ENCODE results near the gene C4orf50.
"Not testable (repeated sequence)": the region's sequence is repeated elsewhere in the genome, so short reads cannot be mapped to it uniquely, and the experiment has no call there.

C4orf50 gene

DNA sequence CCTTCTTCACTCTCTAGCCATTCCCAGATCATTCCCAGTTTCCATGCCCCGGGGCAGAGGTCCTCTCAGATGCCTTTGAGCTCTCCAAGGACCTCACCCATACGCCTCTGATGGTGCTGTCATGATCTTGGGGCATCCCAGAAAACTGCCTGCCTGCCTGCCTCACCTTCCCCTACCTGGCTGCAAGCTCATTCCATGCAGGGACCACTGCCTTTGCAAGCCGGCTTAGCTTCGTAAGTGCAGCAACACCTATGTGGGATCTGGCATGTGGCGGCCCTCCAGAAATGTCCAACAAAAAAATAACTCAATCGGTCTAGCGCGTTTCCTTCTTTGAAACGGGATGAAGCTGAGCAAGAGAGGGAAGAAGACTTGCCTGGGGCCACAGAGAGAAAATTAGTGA lies 53.0 kb downstream of the C4orf50 start:
- no peak for DNase-seq

DNA sequence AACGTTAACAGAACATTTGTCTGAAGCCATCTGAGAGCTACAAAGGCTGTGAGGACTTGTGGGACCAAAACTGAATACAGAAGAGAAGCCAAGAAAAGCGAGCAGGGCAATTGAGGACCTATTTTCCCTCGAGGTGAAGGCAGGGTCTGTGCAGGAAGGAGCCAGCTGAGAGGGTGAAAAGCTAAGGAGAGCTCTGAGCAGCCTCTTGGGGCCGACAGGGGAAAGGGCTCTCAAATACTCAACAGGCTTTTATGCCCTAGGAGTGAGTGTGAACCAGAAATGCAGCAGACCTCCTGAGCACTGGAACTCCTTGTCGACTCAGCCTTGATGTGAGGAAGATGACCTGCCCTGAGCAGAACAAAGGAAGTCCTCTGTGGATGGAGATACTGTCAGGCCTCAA lies 54.2 kb downstream of the C4orf50 start:
- DNase-seq, result no peak

DNA sequence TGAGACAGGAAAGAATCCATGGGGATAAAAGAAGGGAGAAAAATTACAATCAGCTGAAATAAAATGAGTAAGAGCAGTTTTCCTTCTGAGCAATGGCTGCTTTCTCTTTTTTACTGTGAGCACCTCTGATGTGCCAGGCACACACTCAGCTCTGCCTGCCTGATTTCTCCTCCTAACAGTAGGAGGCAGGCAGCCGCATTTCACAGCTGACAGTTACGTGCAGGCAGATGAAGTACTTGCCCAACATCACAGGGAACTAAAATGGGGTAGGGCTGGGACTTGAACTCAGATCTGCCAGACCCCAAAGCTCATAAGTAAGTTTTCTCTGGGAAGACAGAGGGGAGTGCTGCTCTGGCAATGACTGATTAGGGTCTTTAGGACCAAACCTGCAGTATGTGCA lies 54.6 kb downstream of the C4orf50 start:
- no peak for DNase-seq

DNA sequence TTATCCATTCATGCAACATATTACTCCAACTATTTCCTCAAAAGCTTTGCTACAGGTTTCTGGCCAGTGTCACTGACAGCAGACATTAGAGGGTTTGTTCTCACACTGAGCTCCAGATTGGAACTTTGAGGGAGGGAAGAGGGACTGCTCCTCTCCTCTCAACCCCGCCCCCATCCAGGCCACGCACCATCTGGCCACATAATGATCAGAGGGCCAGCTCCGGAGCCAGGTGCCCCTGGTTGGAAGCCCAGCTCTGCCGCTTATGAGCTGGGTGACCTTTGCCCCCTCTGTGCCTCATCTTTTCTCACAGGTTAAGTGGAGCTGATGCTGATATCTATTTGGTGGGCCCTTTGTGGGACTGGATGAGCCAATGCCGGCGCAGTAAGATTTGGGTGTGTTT lies 55.8 kb downstream of the C4orf50 start:
- no peak for DNase-seq

DNA sequence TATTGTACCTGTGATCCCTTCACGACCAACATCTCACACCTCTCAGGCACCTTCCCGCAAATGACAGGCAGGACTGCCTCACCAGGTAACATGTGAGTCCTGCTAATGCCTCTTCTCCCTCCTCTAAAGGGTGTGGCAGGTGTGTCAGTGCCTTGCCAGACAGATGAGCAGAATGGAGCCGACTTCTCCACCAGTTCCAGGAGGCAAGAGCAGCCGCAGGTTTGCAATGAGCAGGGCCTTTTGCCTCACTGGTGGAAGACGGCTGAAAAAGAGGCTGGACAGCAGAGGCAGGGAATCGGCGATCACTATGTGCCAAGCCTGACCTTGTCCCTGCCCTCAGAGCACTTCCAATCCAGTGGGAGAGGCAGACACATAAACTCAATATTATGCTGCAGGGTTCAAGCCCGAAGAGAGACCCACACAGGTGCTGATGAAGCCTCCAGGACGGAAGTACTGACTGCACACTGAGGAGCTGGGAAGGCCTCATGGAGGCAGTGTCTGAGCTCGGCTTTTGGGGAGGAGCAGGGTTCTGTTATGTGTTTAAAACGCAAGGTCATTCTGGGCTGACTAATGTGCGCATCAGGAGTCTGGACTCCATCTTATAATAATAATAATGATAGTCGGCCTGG lies 57.9 kb downstream of the C4orf50 start:
- no peak for DNase-seq

DNA sequence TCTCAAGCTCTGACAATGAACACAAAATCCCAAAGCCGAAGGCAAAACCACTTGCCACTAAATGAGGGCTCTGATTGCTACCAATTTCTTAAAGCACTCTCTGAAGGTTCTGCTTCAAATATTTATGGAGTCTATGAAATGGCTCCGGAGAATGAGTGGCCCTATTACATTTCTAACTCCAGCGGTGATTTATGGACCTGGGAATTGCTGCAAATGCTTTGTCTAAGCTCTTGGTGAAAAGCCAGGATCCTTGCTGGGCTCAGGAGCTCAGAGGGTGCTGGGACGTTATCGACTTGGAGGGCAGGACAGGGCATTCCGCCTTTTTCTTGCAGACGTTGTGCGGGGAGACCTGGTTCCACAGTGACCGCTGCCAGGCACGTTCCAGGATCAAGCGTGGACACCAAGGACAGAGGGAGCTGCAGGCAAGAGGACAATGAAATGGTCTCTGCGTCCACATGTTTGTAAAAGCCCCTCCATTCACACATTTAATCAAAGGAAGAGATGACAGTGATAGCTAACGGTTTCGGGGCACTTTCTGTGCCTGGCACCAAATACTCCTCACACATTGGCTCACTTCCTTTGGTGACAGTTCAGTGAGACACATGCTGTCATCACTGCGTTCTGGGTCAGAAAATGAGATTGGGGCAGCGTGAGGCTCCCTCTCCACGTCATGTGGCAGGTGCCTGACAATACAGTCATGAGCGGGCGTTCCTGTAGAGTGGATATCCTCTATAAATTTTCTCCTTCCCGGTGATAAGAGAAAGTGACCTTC lies 58.8 kb downstream of the C4orf50 start:
- no peak for DNase-seq

DNA sequence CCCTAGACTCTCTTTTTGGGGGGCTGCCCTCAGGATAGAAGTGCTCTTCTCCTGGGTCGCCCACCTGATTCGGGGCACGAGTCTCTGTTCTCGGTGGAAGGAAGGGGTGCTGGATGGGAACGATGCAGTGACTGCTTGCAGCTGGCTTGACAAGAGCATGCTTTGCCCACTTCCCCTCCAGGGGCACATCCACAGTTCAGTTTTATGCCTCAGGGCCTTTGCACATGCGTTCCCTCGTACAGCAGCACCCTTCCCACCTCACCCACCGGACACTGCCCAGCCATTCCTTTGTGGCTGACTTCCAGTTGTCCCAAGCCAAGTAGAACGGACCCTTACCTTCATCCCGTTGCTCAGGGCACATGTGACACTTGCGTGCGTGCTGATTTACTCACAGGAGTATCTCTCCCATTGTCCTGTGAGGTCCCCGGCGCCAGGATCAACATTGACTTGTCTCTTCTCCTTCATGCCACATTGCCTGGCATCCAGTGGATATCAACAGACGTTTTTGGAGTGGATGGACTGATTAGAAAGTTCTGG lies 60.0 kb downstream of the C4orf50 start:
- no peak for DNase-seq

DNA sequence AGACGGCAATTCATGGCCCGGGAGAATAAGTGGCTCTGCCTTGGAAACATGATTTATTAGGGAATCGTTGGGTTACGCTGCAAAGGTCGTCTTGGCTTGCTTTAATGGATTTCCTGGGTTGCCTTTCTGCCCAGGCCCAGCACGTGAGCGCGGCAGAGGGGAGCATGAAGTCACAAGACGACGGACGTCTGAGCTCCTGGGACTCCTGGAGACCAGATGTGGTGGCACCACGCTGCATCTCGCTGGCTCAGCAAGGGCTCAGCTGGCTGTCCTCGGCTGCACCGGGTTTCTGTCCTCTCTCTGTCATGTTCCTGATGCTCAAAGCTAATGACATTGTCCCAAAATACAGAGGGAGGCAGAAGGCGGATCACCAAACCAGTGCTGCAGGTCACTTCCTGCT lies 61.2 kb downstream of the C4orf50 start:
- no peak for DNase-seq

DNA sequence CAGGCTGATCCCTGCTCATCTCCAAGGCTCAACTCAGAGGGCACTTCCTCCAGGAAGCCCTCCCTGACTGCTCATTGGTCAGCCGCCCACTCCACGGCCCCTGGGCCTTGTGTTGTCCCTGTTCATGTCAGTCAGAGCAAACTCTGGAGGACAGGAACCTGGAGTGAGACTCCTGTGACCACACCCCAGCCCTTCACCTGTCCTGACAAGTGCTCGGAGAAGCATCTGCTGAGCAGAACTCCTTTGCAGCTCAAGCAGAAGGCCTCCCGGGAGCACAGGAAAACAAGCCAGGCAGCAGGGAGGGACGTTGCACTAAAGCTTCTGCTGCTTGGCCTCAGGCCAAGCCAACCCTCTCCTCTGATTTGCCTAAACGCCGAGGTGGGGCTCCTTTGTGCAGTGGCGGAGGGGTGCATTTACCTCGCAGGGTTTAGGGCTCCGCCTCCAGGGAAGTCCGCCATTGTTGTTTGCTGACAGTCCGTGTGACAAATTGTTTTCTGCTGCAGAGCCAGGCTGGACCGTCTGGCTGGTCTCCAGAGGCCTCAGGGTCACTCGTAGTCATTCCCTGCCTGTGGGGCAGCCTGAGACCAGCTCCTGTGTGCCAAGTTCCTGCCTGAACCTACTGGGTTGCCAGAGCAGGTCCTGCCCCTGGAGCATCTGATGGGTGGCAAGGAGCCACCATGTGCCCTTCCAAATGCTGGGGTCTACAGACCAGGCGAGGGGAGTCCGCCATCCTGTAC lies 61.8 kb downstream of the C4orf50 start:
- DNase-seq, result no peak

DNA sequence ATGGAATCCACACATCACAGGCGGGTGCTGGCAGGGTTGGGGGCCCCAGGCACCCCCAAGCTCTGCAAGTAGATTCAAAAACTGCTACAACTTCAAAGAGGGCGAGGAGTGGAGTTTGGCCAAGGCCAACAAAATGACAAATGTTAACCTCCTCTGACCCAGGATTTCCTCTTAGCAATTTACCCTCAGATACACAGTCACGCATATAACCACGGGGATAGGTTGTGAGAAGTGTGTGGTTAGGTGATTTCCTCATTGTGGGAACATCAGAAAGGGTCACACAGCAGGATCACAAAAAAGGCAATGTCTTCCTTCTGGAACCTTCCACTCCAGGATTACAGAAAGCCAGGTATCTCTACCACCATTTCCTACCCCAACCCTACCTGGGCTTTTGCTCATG lies 62.4 kb downstream of the C4orf50 start:
- DNase-seq, result no peak

DNA sequence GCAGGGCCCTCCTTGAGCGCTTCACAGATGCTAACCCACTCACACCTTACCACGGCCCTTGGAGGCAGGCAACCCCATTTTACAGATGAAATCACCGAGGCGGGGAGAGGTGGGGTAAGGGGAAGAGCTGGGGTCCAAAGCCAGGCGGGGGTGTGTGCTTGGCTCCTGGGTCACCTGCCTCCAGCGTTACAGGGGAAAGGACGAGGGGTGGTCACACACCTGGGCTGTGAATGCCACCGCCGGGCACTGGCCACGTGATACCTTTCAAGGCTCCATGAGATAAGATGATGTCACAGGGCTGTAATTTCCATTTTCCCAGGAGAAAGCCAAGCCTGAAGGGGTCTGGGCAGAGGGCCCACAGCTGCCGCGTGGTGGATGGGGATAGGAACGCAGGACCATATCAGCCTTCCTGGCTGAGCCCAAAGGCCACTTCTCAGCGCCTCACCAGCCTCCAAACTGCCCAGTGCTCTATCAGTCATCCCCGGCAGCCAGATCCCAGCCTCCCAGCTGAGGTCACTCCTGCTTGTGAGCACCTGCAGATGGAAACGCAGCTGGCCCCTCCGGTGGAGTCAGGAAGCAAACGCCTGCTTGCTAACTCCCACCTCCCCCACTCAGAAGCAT lies 62.9 kb downstream of the C4orf50 start:
- DNase-seq, result no peak

DNA sequence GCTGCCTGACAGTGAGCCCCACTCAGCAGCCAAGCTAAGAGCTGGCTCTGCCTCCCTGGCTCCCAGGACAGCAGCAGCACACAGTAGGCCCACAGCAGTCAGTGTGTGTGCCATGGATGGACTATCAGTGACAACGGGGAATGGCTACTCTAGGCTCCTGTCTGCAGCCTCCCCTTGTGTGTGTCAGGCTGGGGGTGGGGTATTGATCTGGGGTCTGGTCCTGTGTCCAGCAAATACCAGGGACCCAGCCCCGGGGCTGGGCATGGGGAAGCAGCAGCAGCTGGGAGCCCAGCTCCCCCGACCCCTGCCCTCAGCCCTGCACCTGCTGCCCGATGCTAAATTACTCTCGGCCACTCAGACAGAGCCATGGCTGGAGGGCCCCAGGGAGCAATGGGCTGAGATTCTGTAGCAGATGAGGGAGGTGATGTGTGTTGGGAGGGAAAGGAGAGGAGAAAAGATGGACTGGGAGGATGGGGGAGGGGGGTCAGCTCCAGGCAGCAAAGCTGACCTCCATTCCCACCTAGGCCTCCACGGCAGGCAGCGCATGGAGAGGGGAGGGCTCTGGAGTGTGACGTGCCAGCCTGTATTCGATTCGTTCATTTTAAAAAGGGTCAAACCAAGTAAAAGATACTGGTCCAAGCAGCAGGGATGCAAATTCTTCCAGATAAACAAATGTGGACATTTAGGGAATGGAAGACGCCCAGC lies 64.0 kb downstream of the C4orf50 start:
- no peak for DNase-seq

DNA sequence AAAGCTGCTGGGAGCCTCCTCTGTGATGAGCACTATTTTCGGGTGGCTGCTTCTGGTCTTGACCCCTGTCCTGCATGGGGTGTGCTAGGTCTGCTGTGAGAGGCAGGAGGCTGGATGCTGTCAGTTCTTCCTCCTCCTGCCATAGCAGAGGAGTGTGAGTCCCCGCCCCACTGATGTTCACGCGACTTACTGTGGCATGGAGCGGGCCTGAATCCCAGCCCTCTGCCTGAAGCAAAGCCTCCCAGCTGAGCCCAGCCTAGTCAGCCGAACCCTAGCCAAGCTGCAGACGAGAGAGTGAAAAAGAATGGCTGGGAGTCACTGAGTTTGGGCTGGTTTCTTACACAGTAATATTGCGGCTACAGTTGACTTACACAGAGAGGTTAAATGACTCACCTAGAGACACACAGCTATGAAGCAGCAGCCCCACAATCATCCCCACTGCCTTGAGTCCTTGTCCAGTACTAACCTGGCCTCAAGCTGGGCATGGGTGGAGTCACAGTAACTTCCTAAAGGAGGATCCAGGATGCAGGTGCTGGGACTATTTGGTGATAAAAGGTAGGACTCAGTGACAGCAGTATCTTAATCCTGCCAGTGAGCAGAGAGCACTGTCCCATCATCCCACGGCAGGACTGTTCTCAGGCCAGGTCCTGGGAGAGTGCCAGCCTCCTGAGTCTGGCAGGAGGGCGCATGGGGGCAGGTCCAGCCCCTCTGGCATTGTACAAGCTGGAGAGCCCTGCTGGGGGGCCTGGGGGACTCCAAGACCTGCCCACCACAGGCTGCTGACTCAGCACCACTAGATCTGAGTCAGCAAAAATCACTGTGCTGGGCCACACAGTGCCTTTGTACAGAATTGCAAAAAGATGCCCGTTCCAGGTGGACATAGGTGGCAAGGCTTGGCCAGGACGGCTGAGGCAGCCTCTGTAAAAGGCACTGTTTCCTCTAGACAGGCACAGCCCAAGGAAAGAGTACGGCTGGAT lies 65.0 kb downstream of the C4orf50 start:
- DNase-seq, result no peak

DNA sequence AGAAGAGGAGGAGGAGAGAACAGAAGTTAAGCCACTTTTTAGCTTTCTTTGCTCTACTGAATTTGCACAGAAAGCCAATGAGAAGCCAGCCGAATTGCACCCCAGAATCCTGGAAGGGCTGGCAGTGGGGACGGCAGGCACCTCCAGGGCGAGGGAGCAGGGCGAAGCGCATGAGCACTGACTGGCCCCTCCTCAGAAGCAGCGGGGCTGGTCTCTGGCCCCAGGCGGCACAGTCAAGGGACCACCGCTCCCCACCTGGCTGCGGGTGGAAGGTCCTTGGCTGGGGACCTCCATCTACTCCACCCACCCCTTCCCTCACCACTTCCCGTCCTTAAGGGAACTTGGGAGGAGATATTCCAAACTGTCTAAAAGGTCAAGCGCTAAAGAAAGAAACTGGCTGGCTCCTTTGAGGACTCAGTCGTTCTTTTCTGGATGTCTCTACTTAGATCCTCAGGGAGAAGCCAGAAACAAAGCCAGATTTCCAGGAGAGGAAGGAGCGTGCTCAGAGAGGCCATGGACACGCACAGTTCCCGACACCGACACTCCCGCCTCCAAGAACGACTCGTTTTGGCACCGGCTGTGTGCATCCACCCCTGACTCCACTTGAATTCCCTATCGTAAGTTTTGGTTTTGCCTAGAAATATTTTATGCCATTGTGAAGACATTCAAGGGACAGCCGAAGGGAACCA lies 65.8 kb downstream of the C4orf50 start:
- no peak for DNase-seq

DNA sequence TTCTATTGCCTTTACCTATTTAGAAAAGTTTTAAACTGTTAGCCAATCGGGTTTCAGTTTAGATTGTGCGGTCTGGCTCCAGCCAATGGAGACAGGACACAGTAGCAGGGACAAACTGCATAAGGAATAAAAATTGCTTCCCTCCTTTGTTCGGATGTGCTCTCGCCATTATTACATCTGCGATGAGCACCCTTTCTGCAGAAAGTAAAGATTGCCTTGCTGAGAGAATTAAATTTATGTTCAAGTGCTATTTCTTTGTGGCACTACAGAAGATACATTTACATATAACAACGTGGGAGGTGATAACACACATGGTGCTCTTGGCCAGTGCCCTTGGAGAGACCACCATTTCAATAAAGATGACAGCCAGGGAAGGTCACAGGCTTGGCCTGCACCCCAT lies 71.6 kb downstream of the C4orf50 start:
- not testable (repeated sequence) for DNase-seq

DNA sequence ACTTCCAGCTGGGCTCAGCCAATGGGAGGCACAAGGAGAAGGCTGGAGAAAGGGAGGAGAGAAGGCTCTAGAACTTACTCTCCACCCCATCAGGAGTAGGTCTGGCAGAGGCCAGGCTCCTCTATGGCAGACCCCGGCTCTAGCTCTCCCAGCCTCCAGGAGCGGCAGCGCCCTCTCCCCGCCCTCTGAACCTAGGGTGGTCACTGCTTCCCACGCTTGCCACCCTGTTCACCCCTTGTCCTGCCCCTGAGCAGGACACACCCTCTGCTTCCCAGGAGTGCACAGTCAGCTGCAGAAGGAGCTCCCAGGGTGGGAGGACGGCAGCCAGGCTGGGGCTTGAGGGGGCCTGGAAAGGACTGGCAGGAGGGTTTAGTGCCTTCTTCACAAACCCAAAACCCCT lies 72.3 kb downstream of the C4orf50 start:
- no peak for DNase-seq

DNA sequence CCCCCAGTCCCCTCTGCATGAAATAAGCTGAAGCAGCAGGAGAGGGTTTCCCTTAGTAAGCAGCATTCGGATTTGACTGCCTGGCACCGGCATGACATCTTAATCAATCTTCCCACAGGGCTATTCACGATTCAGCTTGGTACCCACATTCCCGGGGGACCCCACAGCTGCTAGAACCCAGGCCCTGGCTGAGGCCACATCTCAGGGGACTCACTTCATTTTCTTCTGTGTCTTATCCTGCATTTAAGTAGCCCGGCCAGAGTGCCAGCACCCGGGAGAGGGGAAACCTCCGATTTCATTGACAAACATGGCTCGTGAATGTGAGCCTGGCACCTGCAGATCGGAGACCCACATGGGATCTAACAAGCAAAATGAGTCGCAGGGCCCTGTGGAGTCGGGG lies 73.1 kb downstream of the C4orf50 start:
- no peak for DNase-seq

DNA sequence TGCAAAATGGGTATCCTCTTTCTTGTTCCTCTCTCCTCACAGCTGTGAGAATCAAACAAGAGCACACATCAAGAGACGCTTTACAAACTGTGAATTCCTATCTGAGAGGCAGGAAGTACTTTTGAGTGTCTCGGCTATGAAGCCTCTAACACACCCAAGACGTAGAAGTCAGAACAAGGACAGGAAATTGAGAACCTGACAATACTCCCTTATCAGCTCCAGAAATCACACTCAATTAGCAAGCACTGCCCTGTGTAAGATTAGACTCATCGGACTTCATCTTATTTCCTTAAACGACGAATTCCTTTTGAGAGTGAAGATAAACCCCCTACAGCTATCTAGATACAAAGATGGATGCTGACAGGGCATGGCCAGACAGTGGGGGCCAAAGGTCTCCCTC lies 74.7 kb downstream of the C4orf50 start:
- DNase-seq, result no peak

DNA sequence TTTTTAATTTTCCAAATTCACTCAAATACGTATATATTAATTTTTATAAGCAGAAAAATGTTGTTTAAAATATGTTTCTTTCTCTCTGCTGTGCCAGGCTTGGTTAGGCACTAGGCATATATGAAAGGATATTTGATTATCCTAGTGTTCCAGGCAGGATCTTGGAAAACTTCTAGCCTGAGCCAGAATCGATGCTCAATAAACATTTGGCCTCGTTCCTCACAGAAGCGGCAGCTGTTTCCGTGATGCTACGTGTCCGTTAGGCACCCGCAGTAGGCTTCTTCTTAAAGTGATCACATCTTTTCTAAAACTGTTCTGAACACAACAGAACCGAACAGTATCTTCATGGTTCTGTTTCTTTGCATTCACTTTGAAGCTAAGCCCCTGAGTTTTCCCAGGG lies 75.3 kb downstream of the C4orf50 start:
- DNase-seq, result no peak

DNA sequence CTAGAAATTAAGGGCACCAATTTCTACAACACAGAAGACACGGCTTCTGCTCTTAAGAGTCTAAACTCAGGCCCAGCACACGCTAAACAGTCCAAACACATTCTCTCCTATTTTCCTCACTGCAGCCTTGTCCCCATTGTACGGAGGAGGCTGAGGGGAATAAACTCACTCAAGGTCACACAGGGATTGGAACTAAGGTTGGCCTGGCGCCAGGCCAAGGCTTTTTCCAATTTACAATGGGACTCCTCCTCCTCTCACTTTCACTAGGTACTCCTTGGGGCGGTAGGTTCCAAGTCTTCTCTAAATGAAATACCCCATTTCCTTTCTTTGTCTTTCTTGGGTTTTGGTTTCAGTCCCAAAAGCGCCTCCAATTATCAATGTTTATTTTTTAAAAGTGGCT lies 76.6 kb downstream of the C4orf50 start:
- DNase-seq, result no peak
